Prostate gland (tissue), 2 donors: ENCODE results near the gene NCAM2.

Experiments
- CTCF ChIP-seq, 4 experiments: fragments of 200-600 bp in 2 of 4; fragments of 450-650 bp in 2 of 4; sonication (generic) in 2 of 4; IDR thresholded peaks; 1 replicate in 3 of 4; 2 replicates in 1 of 4; pipeline ENCODE4 v1.5.1; 2016 to 2019; ENCODE audit warnings: antibody characterized with exemption in 4 of 4, mild to moderate bottlenecking in 2 of 4, moderate library complexity in 2 of 4
- POLR2A ChIP-seq: fragments of 450-650 bp; IDR thresholded peaks from one replicate; pipeline ENCODE4 v1.6.1; 2016; ENCODE audit warnings: antibody characterized with exemption, mild to moderate bottlenecking

GRCh38 chr21:20997636-20998455 is at the start of gene NCAM2:
- TF ChIP-seq CTCF (IDR thresholded peaks at IDR 0.05) (no peak), POLR2A (no peak)
